K562 (cell line): ENCODE data around the gene LSR. TPM values are rescaled to one million over a fixed set of nuclear protein-coding genes. Genes with fewer than 3 reads are reported as not detected.

Experiments used
- ATAC-seq: fragments of 200-7000 bp; cut with Tn5 transposase; 3 replicates; pipeline ENCODE4 v1.9.1; 2020; ENCODE audit warnings: moderate library complexity
- BruUV-seq: library from RNA; stranded (reverse); fragments of 400-500 nt; replicated peaks from 2 replicates; lab custom pipeline; 2021; lab: Mats Ljungman, UMichigan
- CTCF ChIA-PET: fragments of 300-600 bp; formaldehyde crosslinking; extraction: SDS; loops from one replicate; lab custom pipeline; 2021; ENCODE audit warnings: low intra/inter-chr PET ratio; lab: Yijun Ruan, JAX
- POLR2A ChIA-PET: fragments of 300-600, 350-650 bp; sonication (Branson Sonifier 250); formaldehyde crosslinking; extraction: SDS; loops from one replicate; lab custom pipeline; 2021; ENCODE audit warnings: antibody characterized with exemption, inconsistent platforms; lab: Yijun Ruan, JAX
- DNase-seq, 4 experiments: peaks; one replicate each; pipeline versions ENCODE4 v3.0.0 to v3.0.0-alpha.2; 2011 to 2018; ENCODE audit warnings: low spot score in 3 of 4, mixed read lengths in 3 of 4; ENCODE audit errors: extremely low read depth in 1 of 4
- FAIRE-seq: peaks from 2 replicates; lab custom pipeline; 2011; peaks lifted over from hg19 to GRCh38; lab: Jason Lieb, UNC
- H2AFZ ChIP-seq: 2 replicates; pipeline ENCODE4 v1.6.0; 2011; ENCODE audit warnings: low read depth, low read length, control low read depth, inconsistent platforms
- H3K27ac ChIP-seq: fragments of 200-600 bp; 3 replicates; pipeline ENCODE4 v1.8.0; 2011; ENCODE audit warnings: low read depth, mild to moderate bottlenecking, control low read depth, inconsistent platforms, low read length, moderate library complexity, mixed read lengths; ENCODE audit errors: extremely low read depth
- H3K27me3 ChIP-seq, 2 experiments: fragments of 300-600 bp in 1 of 2; 2 replicates in 1 of 2; 3 replicates in 1 of 2; pipeline versions ENCODE4 v1.6.0 to v1.8.0; 2011; ENCODE audit warnings: inconsistent platforms in 2 of 2, low read length in 2 of 2, mild to moderate bottlenecking in 1 of 2, mixed read lengths in 1 of 2, moderate library complexity in 1 of 2; ENCODE audit not compliant: control insufficient read depth in 2 of 2, insufficient read depth in 2 of 2
- H3K36me3 ChIP-seq: fragments of 300-600 bp; 3 replicates; pipeline ENCODE4 v1.8.0; 2011; ENCODE audit warnings: mild to moderate bottlenecking, low read length, inconsistent platforms; ENCODE audit not compliant: control insufficient read depth, insufficient read depth
- H3K4me1 ChIP-seq, 2 experiments: fragments of 200-600 bp in 1 of 2; replicated peaks in 1 of 2; 2 replicates in 1 of 2; 3 replicates in 1 of 2; pipeline versions ENCODE4 v1.5.1 to v1.8.0; 2011; ENCODE audit warnings: inconsistent platforms in 2 of 2, low read length in 2 of 2, mild to moderate bottlenecking in 1 of 2, mixed read lengths in 1 of 2, moderate library complexity in 1 of 2; ENCODE audit not compliant: control insufficient read depth in 2 of 2, insufficient read depth in 2 of 2
- H3K4me2 ChIP-seq: 2 replicates; pipeline ENCODE4 v1.6.1; 2011; ENCODE audit warnings: low read length, control low read depth, inconsistent platforms, mixed read lengths; ENCODE audit not compliant: insufficient read depth
- H3K4me3 ChIP-seq: fragments of 200-600 bp; sonication (generic), shearing (Covaris generic); 2 replicates; pipeline ENCODE4 v1.5.1; 2016; ENCODE audit warnings: control low read depth, inconsistent platforms
- H3K79me2 ChIP-seq: fragments of 200-600 bp; 3 replicates; pipeline ENCODE4 v1.8.0; 2011; ENCODE audit warnings: low read length, inconsistent platforms; ENCODE audit not compliant: control insufficient read depth, insufficient read depth
- H3K9ac ChIP-seq, 2 experiments: 2 replicates each; pipeline versions ENCODE4 v1.6.0 to v1.6.1; 2011; ENCODE audit warnings: low read depth in 2 of 2, low read length in 2 of 2, control low read depth in 1 of 2, inconsistent platforms in 1 of 2, mild to moderate bottlenecking in 1 of 2, mixed read lengths in 1 of 2; ENCODE audit not compliant: insufficient read depth in 1 of 2
- H3K9me1 ChIP-seq: one replicate; pipeline ENCODE4 v1.6.0; 2011; ENCODE audit warnings: inconsistent platforms, mild to moderate bottlenecking, low read length, moderate library complexity; ENCODE audit not compliant: control insufficient read depth, insufficient read depth
- H3K9me3 ChIP-seq: replicated peaks from 2 replicates; pipeline ENCODE4 v1.5.1; 2011; ENCODE audit warnings: low read depth, low read length, inconsistent platforms; ENCODE audit not compliant: control insufficient read depth, insufficient read depth
- H4K20me1 ChIP-seq: replicated peaks from 2 replicates; pipeline ENCODE4 v1.6.1; 2011; ENCODE audit warnings: low read length, inconsistent platforms, mixed read lengths; ENCODE audit not compliant: control insufficient read depth, insufficient read depth
- ELF2 ChIP-seq: fragments of 250-450 bp; sonication (Bioruptor Pico); IDR thresholded peaks from 2 replicates; pipeline ENCODE4 v1.5.0; 2021; ENCODE audit warnings: mild to moderate bottlenecking
- POLR2A ChIP-seq: fragments of 450-650 bp; conservative IDR thresholded peaks from 2 replicates; pipeline ENCODE4 v1.6.1; 2016
- PTBP1 ChIP-seq: fragments of 200-400 bp; formaldehyde crosslinking; IDR thresholded peaks from 2 replicates; pipeline ENCODE4 v1.6.1; 2017; ENCODE audit warnings: low read depth, low read length
- SAFB ChIP-seq: fragments of 200-400 bp; formaldehyde crosslinking; IDR thresholded peaks from 2 replicates; pipeline ENCODE4 v1.6.1; 2017; ENCODE audit warnings: low read depth, low read length, borderline replicate concordance
- ZNF263 ChIP-seq: sonication (generic); formaldehyde crosslinking; IDR thresholded peaks from 2 replicates; pipeline ENCODE4 v1.8.0; 2022; ENCODE audit warnings: mild to moderate bottlenecking, missing genetic modification reagents, borderline replicate concordance
- WGBS: fragments of 100-300 bp; shearing (Covaris generic); methylation state at CpG from one replicate; pipeline ENCODE4 v1.1.6; 2016; ENCODE audit warnings: low coverage, mixed read lengths; ENCODE audit not compliant: insufficient coverage; ENCODE audit errors: missing lambda C conversion rate; 5-methylcytosine and 5-hydroxymethylcytosine counted together
- in situ Hi-C: fragments of 300-500 bp; cut with MboI; formaldehyde crosslinking; loops from 4 replicates; pipeline ENCODE4 v1.15.0; 2018; ENCODE audit warnings: inconsistent platforms, mixed read lengths
- intact Hi-C: fragments of 100-400 bp; cut with micrococcal nuclease; formaldehyde crosslinking; loops from 2 replicates; pipeline ENCODE4 v1.14.2; 2022
- polyA plus RNA-seq, 8 experiments: library from polyadenylated mRNA; depleted of rRNA in 4 of 8; stranded (reverse) in 5 of 8; unstranded in 3 of 8; fragments of >200 nt; fragmentation: Nextera tagmentation in 2 of 8; fragmentation: Illumina TruSeq in 1 of 8; extraction: Ambion mirVana in 2 of 8; extraction: Trizol in 1 of 8; gene quantifications; 2 replicates each; pipeline versions ENCODE4 v1.2.1 to v1.2.3, GENCODE V29; 2011 to 2014; ENCODE audit warnings: inconsistent platforms in 1 of 8, missing spikeins in 1 of 8
- total RNA-seq, 7 experiments: library from RNA; depleted of rRNA in 6 of 7; stranded (reverse); fragments of >200 nt in 6 of 7; fragmentation: Illumina TruSeq in 2 of 7; extraction: Trizol in 2 of 7; gene quantifications; 2 replicates each; pipeline versions ENCODE4 v1.2.1 to v1.2.3, GENCODE V29; 2011 to 2021; ENCODE audit warnings: low replicate concordance in 1 of 7

Gene LSR
- total and polyA plus RNA-seq, 9 of the 15 experiments (the other 6 are each of a cell fraction or from before 2014, with no cell fraction given), result 0.44 to 87.9 (median 28.0) TPM

- Histone ChIP-seq H3K9me3 (no peaks in the 10 kb centered on the region), H3K9me1 (no peaks in the 10 kb centered on the region), H3K27ac (no peak overlapping the region; the same call in 1 of the 3 replicates), H3K4me2 (no peak overlapping the region), H3K4me1 (peaks cover 15 to 42% of the 10 kb centered on the region in 2 experiments), H3K79me2 (peaks cover 23% of the 10 kb centered on the region)
- POLR2A ChIA-PET, result interaction anchor here (0.5 to 3.7 kb wide), 9 partner anchors 10 to 1067 kb away, joined by 3 to 31 read pairs (median 3); no protein-coding TSS in a partner anchor
- no TSS peak for BruUV-seq
- TF ChIP-seq ELF2 (CRISPR knock-in tag) (peak; percentile 60; the same call in 1 of the 2 replicates), ZNF263 (CRISPR knock-in tag) (no peak), SAFB (no peak), PTBP1 (0 out of 2 replicates have a peak, but pooled peaks have one; percentile 18), POLR2A (peak; percentile 24; the same call in 1 of the 2 replicates)
- TF ChIP-seq, all 486 proteins: peak for 3
- H4K20me1 ChIP-seq, result no peaks in the 10 kb centered on the region
- no peak for DNase-seq
- CTCF ChIA-PET, result no interaction called here
- H3K9ac ChIP-seq, result peak overlapping the region in 1 of 2 experiments; percentile 36; a peak in 1 of 4 replicates
- no peaks in the 10 kb centered on the region for H3K27me3 ChIP-seq
- intact Hi-C loops, result loop anchor here (5.0 kb wide), 2 partner anchors 108 to 123 kb away; partner anchors contain the start of gene FXYD7
- H3K36me3 ChIP-seq, result peaks cover 78% of the 10 kb centered on the region
- H2AFZ ChIP-seq, result no peak overlapping the region
- no peak overlapping the region for H3K4me3 ChIP-seq
- in situ Hi-C loops, result no loop called here
- no peak for FAIRE-seq
- ATAC-seq, result no peak
- WGBS, result 66% methylated on average over 6 of the region's 6 CpGs
Observed at GRCh38 chr19:35265126-35265899, 16.5 kb downstream of the LSR start.
